H1 (cell line): ENCODE measurements around the gene MRPS26. TPM values are rescaled to one million over a fixed set of nuclear protein-coding genes. Genes with fewer than 3 reads are reported as not detected.

Experiments
- CTCF ChIA-PET: fragments of 300-600 bp; sonication (Branson Sonifier 250); formaldehyde crosslinking; loops from one replicate; lab custom pipeline; 2021; ENCODE audit not compliant: partially characterized antibody; lab: Charles Lee
- POLR2A ChIA-PET: fragments of 300-600 bp; sonication (Branson Sonifier 250); formaldehyde crosslinking; loops from one replicate; lab custom pipeline; 2021; ENCODE audit warnings: inconsistent platforms; ENCODE audit not compliant: partially characterized antibody; lab: Charles Lee
- DNase-seq, 2 experiments: peaks; one replicate each; pipeline versions ENCODE4 v3.0.0 to v3.0.0-alpha.2; 2010 to 2022; ENCODE audit warnings: low spot score in 2 of 2, low read depth in 1 of 2, mixed read lengths in 1 of 2
- FAIRE-seq: peaks from 2 replicates; lab custom pipeline; 2011; peaks lifted over from hg19 to GRCh38; lab: Jason Lieb, UNC
- H2AFZ ChIP-seq: 2 replicates; pipeline ENCODE4 v1.8.1; 2012; ENCODE audit warnings: low read length, inconsistent platforms
- H2AK5ac ChIP-seq: 2 replicates; pipeline ENCODE4 v1.6.1; 2013; ENCODE audit warnings: low read depth, low read length
- H2BK120ac ChIP-seq: replicated peaks from 2 replicates; pipeline ENCODE3; 2013; ENCODE audit warnings: low read depth, low read length, inconsistent platforms
- H2BK12ac ChIP-seq: 2 replicates; pipeline ENCODE4 v1.6.1; 2013; ENCODE audit warnings: low read depth, low read length
- H2BK15ac ChIP-seq: 2 replicates; pipeline ENCODE4 v1.6.1; 2013; ENCODE audit warnings: low read length
- H2BK20ac ChIP-seq: 2 replicates; pipeline ENCODE4 v1.6.1; 2013; ENCODE audit warnings: low read length
- H2BK5ac ChIP-seq: 2 replicates; pipeline ENCODE4 v1.6.1; 2013; ENCODE audit warnings: low read depth, low read length
- H3K14ac ChIP-seq: 2 replicates; pipeline ENCODE4 v1.6.1; 2013; ENCODE audit warnings: inconsistent platforms; ENCODE audit not compliant: insufficient read length
- H3K18ac ChIP-seq: 2 replicates; pipeline ENCODE4 v1.6.1; 2013; ENCODE audit warnings: low read length; ENCODE audit errors: extremely low read depth
- H3K23ac ChIP-seq: 2 replicates; pipeline ENCODE4 v1.6.1; 2013; ENCODE audit warnings: inconsistent platforms; ENCODE audit not compliant: insufficient read length
- H3K23me2 ChIP-seq: 2 replicates; pipeline ENCODE4 v1.6.1; 2013; ENCODE audit warnings: low read depth, low read length
- H3K27ac ChIP-seq: 2 replicates; pipeline ENCODE4 v1.6.1; 2011; ENCODE audit warnings: low read depth, low read length, inconsistent platforms
- H3K27me3 ChIP-seq, 4 experiments: replicated peaks in 1 of 4; 1 replicate in 1 of 4; 2 replicates in 3 of 4; pipeline versions ENCODE4 v1.6.1 to v1.8.1; 2011 to 2013; ENCODE audit warnings: low read length in 3 of 4, mild to moderate bottlenecking in 3 of 4, inconsistent platforms in 2 of 4, mixed read lengths in 2 of 4, moderate library complexity in 1 of 4; ENCODE audit not compliant: control insufficient read depth in 3 of 4, insufficient read depth in 3 of 4; ENCODE audit errors: extremely low read depth in 1 of 4
- H3K36me3 ChIP-seq, 4 experiments: 2 replicates each; pipeline versions ENCODE4 v1.6.1 to v1.8.1; 2011 to 2013; ENCODE audit warnings: mild to moderate bottlenecking in 4 of 4, low read length in 3 of 4, moderate library complexity in 2 of 4, control low read depth in 1 of 4, inconsistent platforms in 1 of 4; ENCODE audit not compliant: insufficient read depth in 4 of 4, control insufficient read depth in 2 of 4
- H3K4ac ChIP-seq: replicated peaks from 2 replicates; pipeline ENCODE3; 2013; ENCODE audit warnings: low read length, low read depth, mixed read lengths, inconsistent platforms; ENCODE audit not compliant: insufficient read length
- H3K4me1 ChIP-seq, 4 experiments: replicated peaks in 1 of 4; 1 replicate in 1 of 4; 2 replicates in 3 of 4; pipeline versions ENCODE4 v1.6.1 to v1.8.1; 2011 to 2013; ENCODE audit warnings: low read length in 3 of 4, inconsistent platforms in 2 of 4, mixed read lengths in 1 of 4; ENCODE audit not compliant: insufficient read depth in 4 of 4, control insufficient read depth in 3 of 4
- H3K4me2 ChIP-seq, 2 experiments: 2 replicates each; pipeline versions ENCODE4 v1.6.1 to v1.8.1; 2011 to 2013; ENCODE audit warnings: low read depth in 2 of 2, low read length in 2 of 2, control low read depth in 1 of 2, inconsistent platforms in 1 of 2, mild to moderate bottlenecking in 1 of 2; ENCODE audit not compliant: insufficient read depth in 1 of 2
- H3K4me3 ChIP-seq, 4 experiments: fragments of 200-600, 300-600 bp in 1 of 4; sonication (generic), shearing (Covaris generic), sonication (Bioruptor Twin) in 1 of 4; 2 replicates each; pipeline versions ENCODE4 v1.5.1 to v1.8.1; 2011 to 2016; ENCODE audit warnings: low read length in 4 of 4, low read depth in 3 of 4, control low read depth in 2 of 4, inconsistent platforms in 2 of 4, mild to moderate bottlenecking in 2 of 4, mixed read lengths in 1 of 4, moderate library complexity in 1 of 4; ENCODE audit not compliant: insufficient read depth in 2 of 4; ENCODE audit errors: extremely low read depth in 1 of 4
- H3K56ac ChIP-seq: replicated peaks from 2 replicates; pipeline ENCODE3; 2013; ENCODE audit warnings: low read depth, mild to moderate bottlenecking, mixed read lengths, low read length, inconsistent platforms; ENCODE audit not compliant: insufficient read length
- H3K79me1 ChIP-seq: 2 replicates; pipeline ENCODE4 v1.6.1; 2013; ENCODE audit warnings: low read depth, low read length, control low read depth
- H3K79me2 ChIP-seq, 2 experiments: 2 replicates each; pipeline versions ENCODE4 v1.6.1 to v1.8.1; 2012 to 2013; ENCODE audit warnings: low read length in 2 of 2, mild to moderate bottlenecking in 2 of 2, inconsistent platforms in 1 of 2; ENCODE audit not compliant: insufficient read depth in 2 of 2, control insufficient read depth in 1 of 2
- H3K9ac ChIP-seq, 4 experiments: replicated peaks in 1 of 4; 1 replicate in 1 of 4; 2 replicates in 3 of 4; pipeline versions ENCODE4 v1.6.1 to v1.8.1; 2011 to 2013; ENCODE audit warnings: low read depth in 3 of 4, low read length in 3 of 4, control low read depth in 2 of 4, mild to moderate bottlenecking in 2 of 4, moderate library complexity in 2 of 4, inconsistent platforms in 1 of 4; ENCODE audit errors: extremely low read depth in 1 of 4
- H3K9me3 ChIP-seq, 2 experiments: 2 replicates each; pipeline versions ENCODE4 v1.6.1 to v1.8.1; 2012 to 2013; ENCODE audit warnings: mild to moderate bottlenecking in 2 of 2, moderate library complexity in 2 of 2, control low read depth in 1 of 2, inconsistent platforms in 1 of 2, low read depth in 1 of 2, low read length in 1 of 2, mixed read lengths in 1 of 2; ENCODE audit not compliant: insufficient read depth in 2 of 2
- H4K20me1 ChIP-seq, 2 experiments: replicated peaks in 1 of 2; 2 replicates each; pipeline versions ENCODE3 to v1.8.1; 2011 to 2013; ENCODE audit warnings: inconsistent platforms in 2 of 2, low read length in 2 of 2, mild to moderate bottlenecking in 1 of 2; ENCODE audit not compliant: insufficient read depth in 2 of 2, control insufficient read depth in 1 of 2
- H4K5ac ChIP-seq: 2 replicates; pipeline ENCODE4 v1.6.1; 2013; ENCODE audit warnings: low read length, low read depth, mixed read lengths, inconsistent platforms; ENCODE audit not compliant: insufficient read length
- H4K8ac ChIP-seq: 2 replicates; pipeline ENCODE4 v1.8.0; 2013; ENCODE audit warnings: mild to moderate bottlenecking, moderate library complexity, low read length, inconsistent platforms; ENCODE audit not compliant: insufficient read depth; ENCODE audit errors: extremely low read depth
- H4K91ac ChIP-seq: replicated peaks from 2 replicates; pipeline ENCODE3; 2013; ENCODE audit warnings: low read length, mixed read lengths, inconsistent platforms; ENCODE audit not compliant: insufficient read length
- KDM4A ChIP-seq: IDR thresholded peaks from one replicate; pipeline ENCODE4 v1.7.1; 2012; ENCODE audit warnings: low read depth, mild to moderate bottlenecking, moderate library complexity, low read length, inconsistent platforms; ENCODE audit not compliant: severe bottlenecking
- WGBS, 2 experiments: shearing (Covaris generic) in 1 of 2; methylation state at CpG; one replicate each; pipeline versions ENCODE4 v1.1.6 to v1.1.7; 2013 to 2015; ENCODE audit warnings: low lambda C conversion rate in 2 of 2, mixed read lengths in 2 of 2, inconsistent platforms in 1 of 2, low coverage in 1 of 2, missing lambda C conversion rate in 1 of 2; ENCODE audit not compliant: insufficient replicate concordance in 2 of 2, insufficient coverage in 1 of 2, insufficient read length in 1 of 2; ENCODE audit errors: extremely low coverage in 1 of 2, missing lambda C conversion rate in 1 of 2; 5-methylcytosine and 5-hydroxymethylcytosine counted together
- polyA plus RNA-seq, 7 experiments: library from polyadenylated mRNA; depleted of rRNA in 3 of 7; stranded (reverse) in 5 of 7; unstranded in 2 of 7; fragments of >200 nt in 5 of 7; fragments of 200-250 nt in 2 of 7; gene quantifications; 1 replicate in 5 of 7; 2 replicates in 1 of 7; 4 replicates in 1 of 7; pipeline versions ENCODE4 v1.2.1 to v1.2.3, GENCODE V29; 2011 to 2013; ENCODE audit warnings: missing spikeins in 2 of 7, mixed read lengths in 2 of 7
- total RNA-seq: library from RNA; stranded (reverse); fragmentation: NEBNext Ultra II Directional; extraction: Animal tissue kit (Norgen Biotek cat#: 25700); gene quantifications from 2 replicates; pipeline ENCODE4 v1.2.1, GENCODE V29; 2021

Gene MRPS26
- total and polyA plus RNA-seq, 2 of the 8 experiments (the other 6 are each of a cell fraction or from before 2014, with no cell fraction given), result 83.6 to 103 TPM

DNA sequence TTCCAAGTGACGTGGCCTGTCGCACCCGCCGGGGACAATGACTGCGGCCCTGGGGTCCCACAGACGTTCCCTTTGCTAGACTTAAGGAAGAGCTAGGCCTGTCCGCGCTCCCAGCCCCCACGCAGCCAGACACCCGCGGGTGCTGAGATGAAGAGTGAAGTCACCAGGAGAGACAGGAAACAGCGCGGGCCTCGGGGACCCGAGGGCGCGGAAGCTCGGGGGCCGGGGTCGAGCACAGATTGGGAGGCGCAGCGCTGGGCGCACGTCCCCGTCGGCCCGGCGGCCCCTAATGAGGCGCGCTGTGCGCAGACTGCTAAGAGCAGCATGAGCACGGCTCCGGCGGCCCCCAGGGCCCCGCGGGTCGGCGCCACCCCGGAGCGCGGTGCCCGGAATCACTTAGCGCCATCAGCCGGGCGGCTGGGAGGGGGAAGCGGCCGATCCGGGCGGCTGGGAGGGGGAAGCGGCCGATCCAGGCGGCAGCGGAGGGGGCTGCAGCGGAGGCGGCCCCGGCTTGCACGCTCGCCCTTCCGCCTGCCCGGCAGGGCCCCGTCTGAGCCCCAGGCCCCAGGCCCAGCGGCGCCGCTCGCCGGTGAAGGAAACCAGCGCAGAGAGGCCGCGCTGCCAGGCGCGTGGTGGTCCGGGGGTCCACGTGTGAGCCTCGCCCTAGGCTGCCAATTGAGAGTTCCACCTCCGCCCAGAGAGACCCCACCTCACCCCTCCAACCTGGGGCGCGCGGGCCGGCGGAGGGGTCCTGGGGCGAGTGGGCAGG lies 46.9 kb downstream of the MRPS26 start:
- H3K4me1 ChIP-seq, result peaks cover 0 to 6% (median 2%) of the 10 kb centered on the region in 4 experiments; a peak in 2 of 7 replicates
- no peak overlapping the region for H3K27ac ChIP-seq
- no peak overlapping the region for H3K56ac ChIP-seq
- ChIA-PET POLR2A (interaction anchor here (0.7 to 2.2 kb wide), 11 partner anchors 9 to 76 kb away, joined by 3 to 14 read pairs (median 3); partner anchors contain the start of genes AVP and OXT), CTCF (interaction anchor here (0.9 to 5.5 kb wide), 6 partner anchors 13 to 39 kb away, joined by 3 to 48 read pairs (median 6); no protein-coding TSS in a partner anchor)
- peak overlapping the region; percentile 91; the same call in 1 of the 2 replicates for H2AFZ ChIP-seq
- H3K4me3 ChIP-seq, result peak overlapping the region; percentile 9 to 61 (median 35)
- no peaks in the 10 kb centered on the region for H3K79me1 ChIP-seq
- no peaks in the 10 kb centered on the region; the same call in 1 of the 2 replicates for H3K23me2 ChIP-seq
- peak overlapping the region; percentile 97 for H3K4ac ChIP-seq
- peak overlapping the region; percentile 63; the same call in 1 of the 2 replicates for H2BK12ac ChIP-seq
- H3K4me2 ChIP-seq, result peak overlapping the region; percentile 58 to 78
- no peak overlapping the region for H2BK5ac ChIP-seq
- peak overlapping the region in 2 of 4 experiments; percentile 14 to 46; a peak in 2 of 7 replicates for H3K9ac ChIP-seq
- no peaks in the 10 kb centered on the region for H3K36me3 ChIP-seq
- no peaks in the 10 kb centered on the region for H3K79me2 ChIP-seq
- no peaks in the 10 kb centered on the region for H4K20me1 ChIP-seq
- H3K27me3 ChIP-seq, result peaks cover 2 to 21% (median 13%) of the 10 kb centered on the region in 4 experiments
- no peak overlapping the region for H2BK120ac ChIP-seq
- no peaks in the 10 kb centered on the region for H3K9me3 ChIP-seq
- H4K91ac ChIP-seq, result peak overlapping the region; percentile 81
- peak overlapping the region; percentile 55 for H3K14ac ChIP-seq
- H4K5ac ChIP-seq, result no peak overlapping the region
- FAIRE-seq (no peak), DNase-seq (peak in 1 of 2 experiments; percentile 71)
- H2BK15ac ChIP-seq, result no peak overlapping the region
- H2AK5ac ChIP-seq, result no peak overlapping the region
- peak overlapping the region; percentile 89 for H4K8ac ChIP-seq
- H2BK20ac ChIP-seq, result no peak overlapping the region
- 14% methylated on average over 40 of the region's 81 CpGs; no CpG with 5 or more reads in 1 of the 2 experiments for WGBS, 2 experiments
- peak overlapping the region; percentile 78 for H3K18ac ChIP-seq
- no peak overlapping the region for H3K23ac ChIP-seq
- TF ChIP-seq KDM4A, result peak; percentile 66
